ENCODE data around the gene PRRX2. TPM values are rescaled to one million over a fixed set of nuclear protein-coding genes. Genes with fewer than 3 reads are reported as not detected.
"Not testable (repeated sequence)": the region's sequence is repeated elsewhere in the genome, so short reads cannot be mapped to it uniquely, and the experiment has no call there.

Gene PRRX2
- total and polyA plus RNA-seq, 12 donors, result 0.21 to 3.0 (median 0.45) TPM

DNA sequence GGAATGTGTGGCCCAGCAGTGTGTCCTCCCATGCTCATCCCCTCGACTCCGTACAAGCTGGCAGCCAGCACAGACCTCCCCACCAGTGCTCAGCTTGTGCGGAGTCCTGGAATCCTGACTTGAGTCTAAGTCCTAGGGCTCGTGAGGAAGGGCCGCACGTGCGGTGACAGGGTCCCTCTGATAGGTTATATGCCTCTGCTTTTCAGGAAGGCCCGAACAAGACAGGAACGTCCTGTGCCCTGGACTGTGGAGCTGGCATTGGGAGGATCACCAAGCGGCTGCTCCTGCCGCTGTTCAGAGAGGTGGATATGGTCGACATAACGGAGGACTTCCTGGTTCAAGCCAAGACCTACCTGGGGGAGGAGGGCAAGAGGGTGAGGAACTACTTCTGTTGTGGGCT, 31.6 kb upstream of the PRRX2 start:
- TF ChIP-seq, protein P1, sequence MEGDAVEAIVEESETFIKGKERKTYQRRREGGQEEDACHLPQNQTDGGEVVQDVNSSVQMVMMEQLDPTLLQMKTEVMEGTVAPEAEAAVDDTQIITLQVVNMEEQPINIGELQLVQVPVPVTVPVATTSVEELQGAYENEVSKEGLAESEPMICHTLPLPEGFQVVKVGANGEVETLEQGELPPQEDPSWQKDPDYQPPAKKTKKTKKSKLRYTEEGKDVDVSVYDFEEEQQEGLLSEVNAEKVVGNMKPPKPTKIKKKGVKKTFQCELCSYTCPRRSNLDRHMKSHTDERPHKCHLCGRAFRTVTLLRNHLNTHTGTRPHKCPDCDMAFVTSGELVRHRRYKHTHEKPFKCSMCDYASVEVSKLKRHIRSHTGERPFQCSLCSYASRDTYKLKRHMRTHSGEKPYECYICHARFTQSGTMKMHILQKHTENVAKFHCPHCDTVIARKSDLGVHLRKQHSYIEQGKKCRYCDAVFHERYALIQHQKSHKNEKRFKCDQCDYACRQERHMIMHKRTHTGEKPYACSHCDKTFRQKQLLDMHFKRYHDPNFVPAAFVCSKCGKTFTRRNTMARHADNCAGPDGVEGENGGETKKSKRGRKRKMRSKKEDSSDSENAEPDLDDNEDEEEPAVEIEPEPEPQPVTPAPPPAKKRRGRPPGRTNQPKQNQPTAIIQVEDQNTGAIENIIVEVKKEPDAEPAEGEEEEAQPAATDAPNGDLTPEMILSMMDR (IDR thresholded peaks at IDR 0.05), result no peak
- WGBS, 2 donors, result 77 to 79% methylated on average over 13 of the region's 13 CpGs
- Histone ChIP-seq H3K36me3 (peaks cover 8 to 93% (median 47%) of the 10 kb centered on the region in 9 donors), H3K9me3 (no peaks in the 10 kb centered on the region), H3K27ac (no peak overlapping the region), H3K4me1 (peaks cover 13 to 46% (median 34%) of the 10 kb centered on the region in 9 donors), H3K27me3 (no peaks in the 10 kb centered on the region), H3K4me3 (no peak overlapping the region)
- DNase-seq (no peak), ATAC-seq (no peak)
- intact Hi-C loops (cut with DNase I), result no loop called here

DNA sequence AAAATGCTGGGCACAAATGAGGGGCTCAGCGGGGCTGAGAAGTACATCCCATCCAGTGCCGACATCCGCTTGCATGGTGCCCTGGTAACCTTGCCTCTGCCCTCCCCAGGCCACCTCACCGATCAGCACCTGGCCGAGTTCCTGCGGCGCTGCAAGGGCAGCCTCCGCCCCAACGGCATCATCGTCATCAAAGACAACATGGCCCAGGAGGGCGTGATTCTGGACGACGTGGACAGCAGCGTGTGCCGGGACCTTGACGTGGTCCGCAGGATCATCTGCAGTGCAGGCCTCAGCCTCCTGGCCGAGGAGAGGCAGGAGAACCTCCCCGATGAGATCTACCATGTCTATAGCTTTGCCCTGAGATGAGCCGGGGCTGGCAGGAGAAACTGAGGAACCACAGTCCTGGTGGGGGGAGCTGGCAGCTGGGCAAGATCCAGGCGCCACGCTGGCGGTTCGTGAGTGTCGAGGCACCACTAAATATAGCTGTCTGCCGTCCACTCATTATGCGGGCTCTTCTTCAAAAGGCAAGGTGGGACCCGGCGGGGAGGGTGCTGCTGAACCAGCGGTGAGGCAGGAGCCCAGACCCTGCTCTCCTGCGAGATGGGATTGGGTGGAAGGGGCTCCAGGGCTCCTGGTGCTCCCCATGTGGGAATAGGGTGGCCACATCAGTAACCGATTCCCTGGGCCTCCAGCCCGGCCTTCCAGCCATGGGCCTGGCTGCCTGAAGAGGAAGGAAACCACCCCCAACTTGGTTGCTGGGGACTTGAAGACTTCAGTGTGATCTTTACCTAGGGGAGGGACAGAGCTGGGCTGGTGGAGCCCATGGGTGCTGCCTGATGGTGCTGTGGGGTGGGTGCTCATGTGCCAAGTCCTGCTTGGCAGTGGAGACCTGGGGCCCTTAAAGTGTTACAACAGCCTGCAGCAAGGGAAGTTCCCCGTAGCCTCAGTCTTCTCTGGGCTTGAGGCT, 30.1 kb upstream of the PRRX2 start:
- peaks cover 20 to 45% (median 30%) of the 10 kb centered on the region in 9 donors for H3K4me1 ChIP-seq
- DNase-seq (no peak), ATAC-seq (no peak)
- no peaks in the 10 kb centered on the region for H3K9me3 ChIP-seq
- intact Hi-C loops (cut with DNase I), result no loop called here
- no peak overlapping the region for H3K27ac ChIP-seq
- TF ChIP-seq, protein P1 (IDR thresholded peaks at IDR 0.05), result no peak
- H3K36me3 ChIP-seq, result peaks cover 10 to 93% (median 53%) of the 10 kb centered on the region in 9 donors
- no peak overlapping the region for H3K4me3 ChIP-seq
- no peaks in the 10 kb centered on the region for H3K27me3 ChIP-seq
- WGBS, 2 donors, result 86% methylated on average over 34 of the region's 34 CpGs

DNA sequence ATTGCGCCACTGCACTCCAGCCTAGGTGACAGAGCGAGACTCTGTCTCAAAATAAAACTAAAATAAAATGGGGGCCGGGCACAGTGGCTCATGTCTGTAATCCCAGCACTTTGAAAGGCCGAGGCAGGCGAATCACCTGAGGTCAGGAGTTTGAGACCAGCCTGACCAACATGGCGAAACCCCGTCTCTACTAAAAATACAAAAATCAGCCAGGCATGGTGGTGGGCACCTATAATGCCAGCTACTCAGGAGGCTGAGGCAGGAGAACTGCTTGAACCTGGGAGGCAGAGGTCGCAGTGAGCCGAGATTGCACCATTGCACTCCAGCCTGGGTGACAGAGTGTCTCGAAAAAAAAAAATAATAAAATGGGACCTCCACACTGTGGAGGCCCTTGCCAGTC, 29.1 kb upstream of the PRRX2 start:
- H3K27ac ChIP-seq; DNase-seq; ATAC-seq; H3K9me3 ChIP-seq; intact Hi-C loops (cut with DNase I); H3K27me3 ChIP-seq; H3K4me3 ChIP-seq: not testable (repeated sequence)
- Histone ChIP-seq H3K36me3 (peaks cover 10 to 88% (median 53%) of the 10 kb centered on the region in 9 donors), H3K4me1 (peaks cover 17 to 45% (median 31%) of the 10 kb centered on the region in 9 donors)
- WGBS, 2 donors, result 89 to 91% methylated on average over 10 of the region's 10 CpGs

DNA sequence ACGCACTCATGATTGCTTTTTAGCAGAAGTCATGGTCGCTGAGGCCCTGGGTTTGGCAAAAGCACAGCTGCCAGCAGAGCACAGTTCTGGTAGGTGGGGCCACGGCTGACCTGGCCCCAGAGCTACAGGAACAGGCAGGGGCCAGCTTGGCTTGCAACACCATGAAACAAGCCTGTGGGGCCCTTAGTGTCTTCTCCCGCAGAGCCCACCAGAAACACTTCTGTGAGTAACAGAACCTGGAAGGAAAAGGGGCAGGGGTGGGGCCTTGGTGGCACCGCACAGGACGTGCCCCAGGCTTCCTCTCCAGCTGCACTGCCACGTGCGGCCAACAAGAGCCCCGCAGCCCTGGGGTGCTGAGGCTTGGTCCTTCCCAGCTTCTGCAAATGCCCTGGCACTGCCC, 28.3 kb upstream of the PRRX2 start:
- no peaks in the 10 kb centered on the region for H3K9me3 ChIP-seq
- intact Hi-C loops (cut with DNase I), result no loop called here
- peaks cover 14 to 40% (median 27%) of the 10 kb centered on the region in 9 donors for H3K4me1 ChIP-seq
- no peaks in the 10 kb centered on the region for H3K27me3 ChIP-seq
- ATAC-seq (no peak), DNase-seq (no peak)
- H3K36me3 ChIP-seq, result peaks cover 10 to 81% (median 53%) of the 10 kb centered on the region in 9 donors
- no peak overlapping the region for H3K4me3 ChIP-seq
- TF ChIP-seq, protein P1 (IDR thresholded peaks at IDR 0.05), result no peak
- WGBS, 2 donors, result 64 to 72% methylated on average over 9 of the region's 9 CpGs
- H3K27ac ChIP-seq, result no peak overlapping the region
